Panc1 (cell line): ENCODE data around the gene CRYZ. TPM values are rescaled to one million over a fixed set of nuclear protein-coding genes. Genes with fewer than 3 reads are reported as not detected.

Experiments
- ATAC-seq: fragments of 200-7000 bp; cut with Tn5 transposase; 2 replicates; pipeline ENCODE4 v1.9.1; 2020; ENCODE audit warnings: mild to moderate bottlenecking, moderate library complexity
- Bru-seq: library from RNA; stranded (reverse); fragments of 400-500 nt; gene quantifications from one replicate; lab custom pipeline; 2021; lab: Mats Ljungman, UMichigan
- BruChase-seq, 2 experiments: library from RNA; stranded (reverse); fragments of 400-500 nt; gene quantifications; one replicate each; lab custom pipeline; 2021; lab: Mats Ljungman, UMichigan
- BruUV-seq: library from RNA; stranded (reverse); fragments of 400-500 nt; replicated peaks from 2 replicates; lab custom pipeline; 2021; lab: Mats Ljungman, UMichigan
- CTCF ChIA-PET: fragments of 300-600 bp; sonication (Branson Sonifier 250); formaldehyde crosslinking; loops from one replicate; lab custom pipeline; 2022; ENCODE audit warnings: antibody characterized with exemption; lab: Charles Lee
- POLR2A ChIA-PET: fragments of 300-600 bp; sonication (Branson Sonifier 250); formaldehyde crosslinking; loops from one replicate; lab custom pipeline; 2022; ENCODE audit warnings: antibody characterized with exemption; lab: Charles Lee
- DNase-seq: peaks from one replicate; pipeline ENCODE4 v3.0.0-alpha.2; 2010; ENCODE audit warnings: low read depth, low spot score
- H3K27ac ChIP-seq: 2 replicates; pipeline ENCODE4 v1.5.1; 2011; ENCODE audit warnings: mild to moderate bottlenecking, low read length, inconsistent platforms
- H3K27me3 ChIP-seq: fragments of 200-500 bp; sonication (Bioruptor generic); 2 replicates; pipeline ENCODE4 v1.6.0; 2014; ENCODE audit warnings: low read length, inconsistent platforms; ENCODE audit not compliant: control insufficient read depth, insufficient read depth
- H3K36me3 ChIP-seq: fragments of 200-500 bp; sonication (Bioruptor generic); 2 replicates; pipeline ENCODE4 v1.5.1; 2014; ENCODE audit warnings: inconsistent platforms, mild to moderate bottlenecking, low read length, moderate library complexity; ENCODE audit not compliant: control insufficient read depth, insufficient read depth
- H3K4me1 ChIP-seq: 2 replicates; pipeline ENCODE4 v1.5.1; 2011; ENCODE audit warnings: inconsistent platforms, mild to moderate bottlenecking, low read length, moderate library complexity; ENCODE audit not compliant: control insufficient read depth, insufficient read depth
- H3K4me3 ChIP-seq, 2 experiments: 2 replicates each; pipeline ENCODE4 v1.5.1; 2011 to 2012; ENCODE audit warnings: low read depth in 2 of 2, low read length in 2 of 2, mild to moderate bottlenecking in 2 of 2, inconsistent platforms in 1 of 2, moderate library complexity in 1 of 2
- H3K9me3 ChIP-seq: fragments of 200-500 bp; sonication (Bioruptor generic); 2 replicates; pipeline ENCODE4 v1.5.1; 2014; ENCODE audit warnings: low read depth, mild to moderate bottlenecking, inconsistent platforms, low read length, moderate library complexity; ENCODE audit not compliant: control insufficient read depth, insufficient read depth
- CTCF ChIP-seq: fragments of 450-650 bp; IDR thresholded peaks from 2 replicates; pipeline ENCODE4 v1.5.1; 2017; ENCODE audit warnings: mild to moderate bottlenecking
- POLR2AphosphoS5 ChIP-seq: IDR thresholded peaks from 2 replicates; pipeline ENCODE4 v1.6.1; 2012; ENCODE audit warnings: mild to moderate bottlenecking, low read depth, low read length, moderate library complexity
- REST ChIP-seq, 2 experiments: IDR thresholded peaks; 2 replicates each; pipeline ENCODE4 v1.6.1; 2011 to 2012; ENCODE audit warnings: low read depth in 2 of 2, control low read depth in 1 of 2, low read length in 1 of 2, mild to moderate bottlenecking in 1 of 2, moderate library complexity in 1 of 2; ENCODE audit not compliant: insufficient read depth in 1 of 2
- SIN3A ChIP-seq: IDR thresholded peaks from 2 replicates; pipeline ENCODE4 v1.6.1; 2012; ENCODE audit warnings: low read depth, mild to moderate bottlenecking, low read length, moderate library complexity, borderline replicate concordance; ENCODE audit not compliant: insufficient read depth
- in situ Hi-C: cut with HindIII; loops from 2 replicates; pipeline ENCODE4 v1.10.0; 2016; ENCODE audit warnings: low sequenced_read_pairs, low pct_unique_long_range_greater_than_20kb
- intact Hi-C: fragments of 100-400 bp; cut with micrococcal nuclease; formaldehyde crosslinking; loops from one replicate; pipeline ENCODE4 v1.10.0; 2022; ENCODE audit not compliant: unreplicated experiment
- long read RNA-seq: library from polyadenylated mRNA; unstranded; transcript quantifications from one replicate; pipeline ENCODE4 v2.0.0, GENCODE V29; 2021; ENCODE audit not compliant: unreplicated experiment
- polyA plus RNA-seq: library from polyadenylated mRNA; unstranded; fragments of >200 nt; gene quantifications from one replicate; pipeline ENCODE4 v1.2.1, GENCODE V29; 2012; ENCODE audit warnings: missing spikeins; ENCODE audit not compliant: insufficient read length
- total RNA-seq: library from RNA; stranded (reverse); gene quantifications from one replicate; pipeline ENCODE4 v1.2.1, GENCODE V29; 2021; ENCODE audit not compliant: unreplicated experiment

The CRYZ gene
- total RNA-seq (32.7 TPM), Bru-seq, nascent RNA (percentile 59 among the genes with signal in this experiment), BruChase-seq, experiment 1, labeled RNA remaining after a 2-hour chase (percentile 61 among the genes with signal in this experiment), BruChase-seq, experiment 2, labeled RNA remaining after a 6-hour chase (percentile 68 among the genes with signal in this experiment)
- 16.9 TPM for polyA plus RNA-seq
- long read RNA-seq, transcript CRYZ-201 (9 exons, 1,888 nt), result major isoform, 44 of 61 reads
- long read RNA-seq, transcript CRYZ-203 (8 exons, 1,292 nt), result minor isoform, 6 of 61 reads
- long read RNA-seq, partial matches to known transcripts, result 1 of 61 reads
- long read RNA-seq, other reads (novel, unspliced or antisense), result 6 of 61 reads

- CTCF ChIA-PET, result interaction anchor here (0.6 to 1.1 kb wide), 3 partner anchors 43 to 930 kb away, joined by 3 to 5 read pairs (median 3); no protein-coding TSS in a partner anchor
- TSS peak; percentile 77 for BruUV-seq
- peak; percentile 90 for DNase-seq
- Histone ChIP-seq H3K36me3 (peaks cover 11% of the 10 kb centered on the region; the same call in 1 of the 2 replicates), H3K4me1 (peaks cover 11% of the 10 kb centered on the region), H3K27ac (peak within 1 kb of the TSS; percentile 93), H3K9me3 (peaks cover 2% of the 10 kb centered on the region; the same call in 1 of the 2 replicates), H3K4me3 (peak within 1 kb of the TSS; percentile 72 to 73), H3K27me3 (no peaks in the 10 kb centered on the region)
- peak; percentile 95 for ATAC-seq
- intact Hi-C loops (no loop called here), in situ Hi-C loops (no loop called here)
- POLR2A ChIA-PET, result interaction anchor here (1.0 kb wide), 1 partner anchor 11 kb away, joined by 3 read pairs; no protein-coding TSS in a partner anchor
- TF ChIP-seq SIN3A (0 out of 2 replicates have a peak, but pooled peaks have one; percentile 76), POLR2AphosphoS5 (peak; percentile 85), CTCF (no peak)
Observed at GRCh38 chr1:74732960-74733603, at the start of gene CRYZ, which contains the start of gene TYW3. Gene CRYZ, minus strand, starts transcription at chr1:74733050. Its CDS starts 8,229 bp downstream, at chr1:74724821. Gene TYW3, plus strand, starts transcription at chr1:74733152. Its CDS starts 93 bp downstream, at chr1:74733245.

GRCh38 chr1:74780594-74780993, 47.7 kb upstream of the CRYZ start:
- Histone ChIP-seq H3K27me3 (peaks cover 4% of the 10 kb centered on the region), H3K9me3 (no peaks in the 10 kb centered on the region), H3K4me1 (no peaks in the 10 kb centered on the region), H3K36me3 (no peaks in the 10 kb centered on the region), H3K27ac (no peak overlapping the region), H3K4me3 (no peak overlapping the region)
- no peak for TF ChIP-seq REST (IDR thresholded peaks at IDR 0.05; ENCODE audit: insufficient read depth in 1 of 2, low read depth in 2 of 2, low read length in 1 of 2)
- no peak for TF ChIP-seq SIN3A
- in situ Hi-C loops (loop anchor here (25.0 kb wide), 1 partner anchor 407 kb away; no protein-coding TSS in a partner anchor), intact Hi-C loops (no loop called here)
- ATAC-seq (no peak), DNase-seq (no peak)
- BruUV-seq, result no TSS peak
- CTCF ChIA-PET, result no interaction called here
- POLR2A ChIA-PET, result no interaction called here
